Loucy (cell line): ENCODE data around the gene ZNF420.
"Not testable (repeated sequence)": the region's sequence is repeated elsewhere in the genome, so short reads cannot be mapped to it uniquely, and the experiment has no call there.

Source experiments
- H2AFZ ChIP-seq: fragments of 200-600 bp; sonication (generic); 2 replicates; pipeline ENCODE4 v1.6.0; 2016; ENCODE audit warnings: antibody characterized with exemption, mild to moderate bottlenecking, low read length, moderate library complexity
- H3F3A ChIP-seq: fragments of 200-600 bp; 2 replicates; pipeline ENCODE4 v1.6.0; 2016; ENCODE audit warnings: antibody characterized with exemption, low read depth, mild to moderate bottlenecking
- H3K27me3 ChIP-seq: fragments of 200-600 bp; sonication (generic); 2 replicates; pipeline ENCODE4 v1.6.1; 2014; ENCODE audit warnings: low read length, mild to moderate bottlenecking; ENCODE audit not compliant: insufficient read depth, poor library complexity, severe bottlenecking
- H3K36me3 ChIP-seq: fragments of 200-600 bp; sonication (generic); 2 replicates; pipeline ENCODE4 v1.6.1; 2016; ENCODE audit warnings: low read length; ENCODE audit not compliant: insufficient read depth
- H3K4me1 ChIP-seq: fragments of 200-600 bp; sonication (generic); 2 replicates; pipeline ENCODE4 v1.5.1; 2014; ENCODE audit warnings: low read length, mild to moderate bottlenecking; ENCODE audit not compliant: insufficient read depth, poor library complexity, severe bottlenecking
- H3K4me2 ChIP-seq: fragments of 200-600 bp; sonication (generic); 2 replicates; pipeline ENCODE4 v1.6.0; 2014; ENCODE audit warnings: antibody characterized with exemption, low read length, low read depth, mild to moderate bottlenecking; ENCODE audit not compliant: poor library complexity, severe bottlenecking
- H3K4me3 ChIP-seq: fragments of 200-600 bp; sonication (generic); 2 replicates; pipeline ENCODE4 v1.5.1; 2014; ENCODE audit warnings: low read length, mild to moderate bottlenecking, mixed read lengths; ENCODE audit not compliant: poor library complexity, severe bottlenecking
- H3K79me2 ChIP-seq: fragments of 200-600 bp; sonication (generic); 2 replicates; pipeline ENCODE4 v1.6.1; 2014; ENCODE audit warnings: low read length; ENCODE audit not compliant: insufficient read depth
- H3K9ac ChIP-seq: fragments of 200-600 bp; sonication (generic); 2 replicates; pipeline ENCODE4 v1.6.0; 2014; ENCODE audit warnings: mild to moderate bottlenecking, low read depth, low read length, moderate library complexity; ENCODE audit not compliant: poor library complexity, severe bottlenecking
- H3K9me2 ChIP-seq: fragments of 200-600 bp; sonication (generic); replicated peaks from 2 replicates; pipeline ENCODE4 v1.6.1; 2016; ENCODE audit warnings: low read depth, low read length, mixed read lengths
- H3K9me3 ChIP-seq: fragments of 200-600 bp; sonication (generic); 2 replicates; pipeline ENCODE4 v1.6.1; 2014; ENCODE audit warnings: mild to moderate bottlenecking, antibody characterized with exemption, low read length, low read depth; ENCODE audit not compliant: insufficient read depth
- H4K20me1 ChIP-seq: fragments of 200-600 bp; sonication (generic); 2 replicates; pipeline ENCODE4 v1.6.0; 2014; ENCODE audit warnings: antibody characterized with exemption, low read length, mild to moderate bottlenecking; ENCODE audit not compliant: insufficient read depth, poor library complexity, severe bottlenecking
- EZH2phosphoT487 ChIP-seq: fragments of 200-600 bp; IDR thresholded peaks from 2 replicates; pipeline ENCODE4 v1.6.1; 2018; ENCODE audit warnings: antibody characterized with exemption, mild to moderate bottlenecking, moderate library complexity, borderline replicate concordance
- TF ChIP-seq, protein P1 (sequence below): fragments of 200-600 bp; sonication (generic); conservative IDR thresholded peaks from 2 replicates; pipeline ENCODE4 v1.5.1; 2014; ENCODE audit warnings: mild to moderate bottlenecking, antibody characterized with exemption, low read length

ZNF420 gene

GRCh38 chr19:37056776-37057175, 21.5 kb upstream of the ZNF420 start:
- no peaks in the 10 kb centered on the region for H3K36me3 ChIP-seq
- no peaks in the 10 kb centered on the region for H3F3A ChIP-seq
- H3K4me2 ChIP-seq, result no peak overlapping the region
- TF ChIP-seq EZH2phosphoT487, result no peak
- TF ChIP-seq, protein P1, sequence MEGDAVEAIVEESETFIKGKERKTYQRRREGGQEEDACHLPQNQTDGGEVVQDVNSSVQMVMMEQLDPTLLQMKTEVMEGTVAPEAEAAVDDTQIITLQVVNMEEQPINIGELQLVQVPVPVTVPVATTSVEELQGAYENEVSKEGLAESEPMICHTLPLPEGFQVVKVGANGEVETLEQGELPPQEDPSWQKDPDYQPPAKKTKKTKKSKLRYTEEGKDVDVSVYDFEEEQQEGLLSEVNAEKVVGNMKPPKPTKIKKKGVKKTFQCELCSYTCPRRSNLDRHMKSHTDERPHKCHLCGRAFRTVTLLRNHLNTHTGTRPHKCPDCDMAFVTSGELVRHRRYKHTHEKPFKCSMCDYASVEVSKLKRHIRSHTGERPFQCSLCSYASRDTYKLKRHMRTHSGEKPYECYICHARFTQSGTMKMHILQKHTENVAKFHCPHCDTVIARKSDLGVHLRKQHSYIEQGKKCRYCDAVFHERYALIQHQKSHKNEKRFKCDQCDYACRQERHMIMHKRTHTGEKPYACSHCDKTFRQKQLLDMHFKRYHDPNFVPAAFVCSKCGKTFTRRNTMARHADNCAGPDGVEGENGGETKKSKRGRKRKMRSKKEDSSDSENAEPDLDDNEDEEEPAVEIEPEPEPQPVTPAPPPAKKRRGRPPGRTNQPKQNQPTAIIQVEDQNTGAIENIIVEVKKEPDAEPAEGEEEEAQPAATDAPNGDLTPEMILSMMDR, result no peak
- H3K27me3 ChIP-seq, result no peaks in the 10 kb centered on the region
- no peaks in the 10 kb centered on the region for H3K4me1 ChIP-seq
- no peak overlapping the region for H3K9ac ChIP-seq
- no peak overlapping the region for H2AFZ ChIP-seq
- H3K4me3 ChIP-seq, result no peak overlapping the region
- H3K9me3 ChIP-seq, result peaks cover 14% of the 10 kb centered on the region; the same call in 1 of the 2 replicates
- H4K20me1 ChIP-seq, result no peaks in the 10 kb centered on the region
- no peaks in the 10 kb centered on the region for H3K9me2 ChIP-seq
- no peaks in the 10 kb centered on the region for H3K79me2 ChIP-seq

DNA sequence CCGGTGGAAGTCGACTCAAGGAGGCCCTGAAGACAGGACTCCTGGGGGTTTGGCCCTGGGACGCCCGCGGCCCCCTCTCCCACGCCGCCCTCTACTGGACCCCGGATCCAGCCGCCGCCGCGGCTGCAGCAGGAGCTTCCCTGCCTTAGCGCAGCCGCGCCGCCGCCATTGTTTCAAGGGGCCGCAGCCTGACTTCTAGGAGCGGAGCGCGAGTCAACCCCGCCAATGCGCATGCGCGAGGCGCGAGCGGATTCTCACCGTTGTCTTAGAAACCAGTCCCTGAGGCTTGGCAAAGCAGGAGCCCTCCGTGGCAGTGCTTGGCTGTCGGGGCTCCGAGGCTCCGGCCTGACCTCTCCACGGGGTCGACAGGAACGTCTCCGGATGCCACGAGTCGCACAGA, 19.1 kb upstream of the ZNF420 start:
- no peaks in the 10 kb centered on the region for H3K9me2 ChIP-seq
- H3K4me1 ChIP-seq, result no peaks in the 10 kb centered on the region
- no peak overlapping the region for H3K9ac ChIP-seq
- no peak overlapping the region for H3K4me2 ChIP-seq
- no peaks in the 10 kb centered on the region for H4K20me1 ChIP-seq
- H3K79me2 ChIP-seq, result no peaks in the 10 kb centered on the region
- H3K9me3 ChIP-seq, result peaks cover 14% of the 10 kb centered on the region; the same call in 1 of the 2 replicates
- H3K4me3 ChIP-seq, result no peak overlapping the region
- no peaks in the 10 kb centered on the region for H3F3A ChIP-seq
- no peak overlapping the region for H2AFZ ChIP-seq
- H3K27me3 ChIP-seq, result no peaks in the 10 kb centered on the region
- H3K36me3 ChIP-seq, result no peaks in the 10 kb centered on the region
- no peak for TF ChIP-seq EZH2phosphoT487
- TF ChIP-seq, protein P1, result no peak

GRCh38 chr19:37064886-37065285, 13.3 kb upstream of the ZNF420 start:
- not testable (repeated sequence) for H2AFZ ChIP-seq, H3K9ac ChIP-seq, H3K36me3 ChIP-seq, H3K4me2 ChIP-seq, H3K9me2 ChIP-seq, H3K4me1 ChIP-seq, H3K79me2 ChIP-seq, H3F3A ChIP-seq, H4K20me1 ChIP-seq, H3K4me3 ChIP-seq, H3K27me3 ChIP-seq
- H3K9me3 ChIP-seq, result peaks cover 11% of the 10 kb centered on the region; the same call in 1 of the 2 replicates

DNA sequence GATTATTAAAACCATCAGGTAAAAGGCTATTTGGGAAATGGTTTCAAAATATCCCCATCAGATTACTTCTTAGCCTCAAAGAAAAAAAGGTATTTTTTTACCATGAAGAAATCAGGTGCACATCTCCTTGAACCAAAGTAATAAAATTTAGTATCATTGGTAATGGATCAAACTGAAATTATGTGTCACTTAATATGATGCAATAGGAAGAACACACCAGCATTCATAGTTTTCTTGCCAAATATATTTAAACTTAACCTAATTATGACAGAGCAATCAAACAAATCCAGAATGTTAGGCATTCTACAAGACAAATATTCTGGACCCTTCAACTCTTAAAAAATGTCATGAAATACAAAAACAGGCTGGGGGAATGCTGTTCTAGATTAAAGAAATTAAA, 4.1 kb upstream of the ZNF420 start:
- H3K9me3 ChIP-seq, result peaks cover 4% of the 10 kb centered on the region; the same call in 1 of the 2 replicates
- no peaks in the 10 kb centered on the region for H3K36me3 ChIP-seq
- no peak overlapping the region for H3K4me2 ChIP-seq
- no peak overlapping the region for H3K4me3 ChIP-seq
- no peaks in the 10 kb centered on the region; the same call in 1 of the 2 replicates for H3K9me2 ChIP-seq
- no peaks in the 10 kb centered on the region for H3F3A ChIP-seq
- peaks cover 8% of the 10 kb centered on the region for H3K79me2 ChIP-seq
- H4K20me1 ChIP-seq, result peaks cover 4% of the 10 kb centered on the region
- no peak for TF ChIP-seq EZH2phosphoT487
- TF ChIP-seq, protein P1, result no peak
- no peak overlapping the region for H3K9ac ChIP-seq
- peaks cover 12% of the 10 kb centered on the region for H3K4me1 ChIP-seq
- H2AFZ ChIP-seq, result no peak overlapping the region
- no peaks in the 10 kb centered on the region for H3K27me3 ChIP-seq
